Pons (tissue), 1 donor: ENCODE data around the gene CD79A.

Source experiments
- DNase-seq: peaks from one replicate; pipeline ENCODE4 v3.0.0-alpha.2; 2016; ENCODE audit warnings: low spot score

Gene CD79A

GRCh38 chr19:41876847-41877832 lies at the start of gene CD79A:
CD79A (plus strand) TSS chr19:41877279; CDS start chr19:41877305, 26 bp downstream.
- no peak for DNase-seq

- DNase-seq = no peak
These were observed 38.9 kb upstream of the CD79A start for GRCh38 chr19:41837981-41838708.

- no peak for DNase-seq
These were observed 37.9 kb upstream of the CD79A start for GRCh38 chr19:41839211-41839610.

DNA sequence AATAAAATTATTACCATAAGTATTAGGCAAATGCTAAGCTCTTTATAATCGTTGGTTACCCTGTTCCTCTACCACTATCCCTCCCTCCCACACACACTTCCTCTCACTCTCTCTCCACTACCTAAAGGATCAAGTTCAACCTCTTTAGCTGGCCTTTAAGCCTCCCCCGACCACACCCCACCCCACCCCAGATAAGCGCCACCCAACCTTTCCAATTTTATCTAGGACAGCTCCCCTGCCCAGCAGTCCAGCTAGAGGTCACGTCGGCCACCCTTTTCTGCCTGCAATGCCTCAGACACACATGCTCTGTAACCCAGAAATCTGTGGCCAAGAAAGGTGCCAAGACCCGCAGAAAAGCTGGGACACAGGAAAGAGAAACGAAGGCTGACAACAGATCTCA lies 33.7 kb upstream of the CD79A start:
- no peak for DNase-seq

DNA sequence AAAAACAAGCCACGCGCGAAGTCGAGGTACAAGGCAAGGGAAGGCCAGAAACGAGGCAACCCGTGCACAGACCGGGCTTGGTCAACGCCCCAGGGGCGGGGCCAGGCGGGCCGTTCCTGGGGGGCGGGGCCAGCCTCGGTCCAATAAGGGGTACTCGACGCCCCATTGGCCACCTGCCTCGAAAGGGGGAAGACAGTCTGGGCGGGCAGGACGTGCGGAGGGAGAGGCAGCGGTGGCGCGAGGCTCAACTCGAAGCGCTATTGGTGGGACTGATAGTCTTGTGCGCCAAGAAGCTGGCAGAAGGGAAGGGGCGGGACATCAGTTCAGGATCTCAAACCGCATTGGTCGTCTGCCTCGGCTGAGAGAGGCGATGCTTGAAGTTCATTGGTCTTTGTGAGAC lies 32.5 kb upstream of the CD79A start, which contains the start of gene LYPD4:
TSS of gene LYPD4 (minus strand) at position 83 of the 400 bp plus-strand sequence. CDS start 5,398 bp downstream, outside the sequence.
- no peak for DNase-seq

- DNase-seq = no peak
These were observed 32.3 kb upstream of the CD79A start, which contains the start of gene DMRTC2 for GRCh38 chr19:41845001-41845050. DMRTC2 (plus strand) TSS chr19:41845042; CDS start chr19:41847429, 2,387 bp downstream.

DNA sequence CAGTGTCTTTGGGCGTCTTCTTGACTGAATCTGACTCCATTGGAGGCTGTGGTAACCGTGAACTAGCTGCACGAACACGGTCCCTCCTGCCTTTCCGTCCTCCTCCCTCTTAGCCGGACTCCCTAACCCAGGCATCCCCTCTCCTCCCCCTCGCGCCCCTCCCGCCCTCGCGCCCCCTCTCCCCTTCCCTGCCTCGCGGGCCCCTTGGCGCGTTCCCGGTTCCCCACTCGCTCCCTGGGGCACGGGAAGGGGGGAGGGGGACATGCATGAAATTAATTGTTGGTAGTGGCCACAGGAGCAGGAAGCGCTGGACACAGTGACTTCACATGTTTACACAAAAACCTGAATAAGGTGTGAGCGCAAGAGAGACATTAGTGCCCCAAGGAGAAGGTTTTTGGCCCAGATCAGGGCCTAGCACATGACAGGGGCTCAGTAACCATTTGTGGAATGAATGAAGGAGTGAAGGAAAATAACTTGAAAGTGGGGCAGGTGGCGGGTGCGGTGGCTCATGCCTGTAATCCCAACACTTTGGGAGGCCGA lies 32.0 kb upstream of the CD79A start:
- DNase-seq = no peak

DNA sequence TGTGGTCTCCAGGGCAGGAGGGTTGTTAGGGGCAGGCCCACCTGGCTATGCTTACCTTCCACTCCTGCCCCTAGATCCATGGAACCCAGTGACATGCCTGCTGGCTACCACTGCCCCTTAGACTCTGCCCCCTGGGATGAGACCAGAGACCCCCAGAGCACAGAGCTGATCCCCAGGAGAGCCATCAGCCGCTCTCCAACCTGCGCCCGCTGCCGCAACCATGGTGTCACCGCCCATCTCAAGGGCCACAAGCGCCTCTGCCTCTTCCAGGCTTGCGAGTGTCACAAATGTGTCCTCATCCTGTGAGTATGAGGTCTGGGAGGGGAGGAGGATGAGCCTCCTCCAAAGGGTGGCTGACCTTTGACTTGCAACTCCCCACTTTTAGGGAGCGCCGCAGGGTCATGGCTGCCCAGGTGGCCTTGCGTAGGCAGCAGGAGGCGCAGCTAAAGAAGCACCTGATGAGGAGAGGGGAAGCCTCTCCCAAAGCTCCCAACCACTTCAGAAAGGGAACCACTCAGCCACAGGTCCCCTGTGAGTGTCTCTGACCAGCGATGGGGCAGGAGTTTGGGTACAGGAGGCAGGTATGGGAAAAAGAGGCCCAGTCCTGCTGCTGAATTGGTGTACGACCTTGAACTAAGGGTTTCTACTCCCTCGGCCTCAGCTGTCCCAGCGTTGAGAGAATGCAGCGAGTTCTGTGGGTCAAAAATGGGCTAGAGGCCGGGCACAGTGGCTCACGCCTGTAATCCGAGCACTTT lies 29.6 kb upstream of the CD79A start:
- DNase-seq = no peak

- no peak for DNase-seq
These were observed 28.4 kb upstream of the CD79A start for GRCh38 chr19:41848666-41849065.

GRCh38 chr19:41849067-41849466 lies 28.0 kb upstream of the CD79A start:
- no peak for DNase-seq

DNA sequence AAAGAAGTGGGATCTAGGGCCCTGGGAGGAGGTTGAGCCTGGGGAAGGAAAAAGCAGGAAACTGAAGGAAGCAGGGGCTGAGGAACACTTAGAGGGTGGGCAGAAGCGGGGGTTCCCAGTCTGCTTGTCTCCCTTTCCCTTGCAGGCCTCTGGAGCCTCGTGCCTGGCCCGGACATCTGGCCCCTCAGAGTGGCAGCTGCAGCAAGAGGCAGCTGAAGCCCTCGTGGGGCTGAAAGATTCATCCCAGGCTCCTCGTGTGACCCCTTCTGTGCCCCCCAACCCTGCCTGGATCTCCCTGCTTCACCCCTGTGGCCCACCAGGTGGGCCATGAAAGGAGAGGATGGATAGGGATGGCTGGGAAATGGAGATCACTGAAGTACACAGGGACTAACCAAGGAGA lies 26.7 kb upstream of the CD79A start:
- DNase-seq = no peak

DNA sequence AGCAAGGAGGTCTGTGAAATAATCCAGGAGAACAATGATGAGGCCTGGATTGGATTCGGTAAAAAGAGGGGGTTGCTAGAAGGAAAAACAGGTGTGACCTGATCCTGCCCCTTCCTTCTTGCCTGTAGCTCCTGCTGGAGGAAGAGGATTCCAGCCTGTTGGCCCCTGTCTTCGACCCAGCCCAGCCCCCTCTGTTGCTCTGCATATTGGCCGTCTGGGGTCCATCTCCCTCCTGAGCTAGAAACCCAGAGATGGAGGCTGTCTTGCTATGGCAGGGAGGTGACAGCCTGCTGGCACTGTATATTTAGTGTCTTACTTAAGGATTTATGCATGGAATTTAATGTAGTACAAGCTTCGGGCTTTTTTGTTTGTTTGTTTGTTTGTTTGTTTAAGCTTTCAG lies 25.6 kb upstream of the CD79A start:
- no peak for DNase-seq

DNA sequence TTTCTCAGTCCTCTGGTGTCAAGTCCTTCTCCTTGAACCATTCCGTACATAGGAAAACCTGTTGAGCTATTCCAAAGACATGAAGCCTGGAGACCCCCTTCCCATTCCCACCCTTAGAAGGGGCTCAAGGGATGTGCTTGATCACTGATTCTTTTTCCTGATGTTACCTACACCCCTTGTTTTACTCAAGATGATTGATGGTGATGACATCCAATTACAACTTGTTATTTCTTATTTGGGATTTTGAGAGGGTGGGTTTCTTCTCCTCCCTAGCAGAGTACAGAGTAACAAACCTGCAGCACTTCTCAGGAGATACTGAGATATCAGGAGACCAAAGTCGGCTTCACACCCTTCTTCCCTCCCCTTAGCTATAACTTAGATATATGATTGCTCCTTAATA lies 23.7 kb upstream of the CD79A start:
- no peak for DNase-seq

- no peak for DNase-seq
These were observed 23.3 kb upstream of the CD79A start for GRCh38 chr19:41853768-41854167.

- DNase-seq = no peak
These were observed 17.9 kb upstream of the CD79A start for GRCh38 chr19:41859213-41859617.

DNA sequence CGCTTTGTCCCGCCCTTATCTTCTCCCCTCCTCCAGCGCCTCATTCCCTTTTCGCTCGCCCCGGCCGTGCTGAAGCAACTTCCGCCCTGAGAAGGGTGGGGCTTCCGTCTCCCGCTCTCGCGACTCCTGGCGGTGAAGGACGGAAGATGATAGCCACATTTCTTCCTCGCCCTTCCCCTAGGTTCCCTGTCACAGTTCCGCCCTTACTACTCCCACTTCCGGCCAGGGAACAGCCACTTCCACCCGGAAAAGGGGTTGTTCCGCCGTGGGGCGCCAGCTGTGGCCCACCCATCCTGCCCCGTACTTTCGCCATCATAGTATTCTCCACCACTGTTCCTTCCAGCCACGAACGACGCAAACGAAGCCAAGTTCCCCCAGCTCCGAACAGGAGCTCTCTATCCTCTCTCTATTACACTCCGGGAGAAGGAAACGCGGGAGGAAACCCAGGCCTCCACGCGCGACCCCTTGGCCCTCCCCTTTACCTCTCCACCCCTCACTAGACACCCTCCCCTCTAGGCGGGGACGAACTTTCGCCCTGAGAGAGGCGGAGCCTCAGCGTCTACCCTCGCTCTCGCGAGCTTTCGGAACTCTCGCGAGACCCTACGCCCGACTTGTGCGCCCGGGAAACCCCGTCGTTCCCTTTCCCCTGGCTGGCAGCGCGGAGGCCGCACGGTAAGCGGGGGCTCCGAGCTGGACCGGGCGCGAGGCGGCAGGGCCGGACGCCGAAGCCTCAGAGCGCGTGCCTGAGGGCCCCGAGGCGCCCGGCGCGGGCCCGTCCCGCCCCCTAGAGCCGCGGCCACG lies 17.3 kb upstream of the CD79A start, which contains the start of gene RPS19:
TSS of gene RPS19 (plus strand) at position 638 of the 801 bp plus-strand sequence. CDS start 520 bp downstream, outside the sequence.
- DNase-seq = peak; percentile 100

DNA sequence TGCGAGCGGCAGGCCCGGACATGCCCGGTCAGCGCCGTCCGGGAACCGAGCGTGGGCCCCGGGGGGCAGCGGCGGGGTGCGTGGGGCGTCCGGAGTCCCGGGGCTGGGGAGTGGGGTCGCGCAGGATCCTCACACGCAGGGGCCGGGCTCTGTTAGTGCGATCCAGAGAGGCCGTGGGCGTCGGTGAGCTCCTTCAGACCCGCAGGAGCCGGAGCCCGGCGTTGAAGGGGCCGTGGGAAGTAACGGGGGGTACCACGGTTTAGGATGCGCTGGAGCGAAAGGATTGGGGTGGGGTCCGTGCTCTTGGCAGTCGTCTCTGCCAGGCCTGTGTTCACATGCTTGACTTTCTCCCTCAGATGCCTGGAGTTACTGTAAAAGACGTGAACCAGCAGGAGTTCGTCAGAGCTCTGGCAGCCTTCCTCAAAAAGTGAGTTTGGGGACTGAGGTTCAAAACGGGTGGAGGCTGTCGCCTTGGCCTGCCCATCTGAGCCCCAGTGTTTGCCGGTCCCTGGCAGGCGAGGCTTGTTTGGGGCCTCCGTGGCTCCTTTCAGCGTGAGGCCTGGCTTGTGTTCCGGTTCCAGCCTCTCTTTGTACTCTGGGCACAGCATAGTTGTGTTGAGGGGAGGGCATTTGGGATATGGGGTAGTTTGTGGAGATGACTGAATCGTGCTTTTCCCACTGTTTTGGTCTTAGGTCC lies 16.5 kb upstream of the CD79A start:
- DNase-seq = no peak

- DNase-seq = no peak
These were observed 15.8 kb upstream of the CD79A start for GRCh38 chr19:41861116-41861768.

- DNase-seq = no peak
These were observed 15.2 kb upstream of the CD79A start for GRCh38 chr19:41861846-41862245.

DNA sequence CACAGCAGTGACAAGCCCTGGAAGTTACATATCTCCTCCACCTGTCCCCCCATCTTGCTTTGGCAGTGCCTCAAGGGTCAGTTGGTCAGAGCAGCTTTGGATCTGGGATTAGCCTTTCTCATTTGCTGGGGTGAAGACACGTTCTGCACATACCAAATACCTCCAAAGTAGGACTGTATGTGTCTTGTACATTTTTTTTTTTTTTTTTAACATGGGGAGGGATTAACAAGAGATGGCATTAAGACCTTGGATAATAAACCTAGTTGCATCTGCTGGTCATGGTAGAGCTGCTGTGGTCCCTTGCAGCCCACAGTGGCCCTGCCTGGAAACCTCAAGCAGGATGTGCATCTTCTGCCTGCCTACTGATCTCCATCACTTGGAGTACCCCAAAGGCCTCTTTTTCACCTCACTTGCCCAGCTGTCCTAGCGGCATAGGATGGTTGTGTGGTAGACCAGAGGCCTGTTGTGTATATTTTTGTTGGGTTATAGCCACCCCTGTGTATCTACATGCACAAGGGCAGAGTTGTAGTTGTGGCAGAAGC lies 14.6 kb upstream of the CD79A start:
- DNase-seq = no peak
